GM23248 (cell line): ENCODE data around the gene CAPN8.

Experiments
- EZH2 ChIP-seq: fragments of 200-600 bp; sonication (generic); IDR thresholded peaks from 2 replicates; pipeline ENCODE4 v1.6.1; 2018; ENCODE audit warnings: antibody characterized with exemption, mild to moderate bottlenecking; ENCODE audit not compliant: insufficient read depth, poor library complexity, severe bottlenecking
- EZH2phosphoT487 ChIP-seq: fragments of 200-600 bp; sonication (generic); IDR thresholded peaks from 2 replicates; pipeline ENCODE4 v1.6.1; 2018; ENCODE audit warnings: antibody characterized with exemption, moderate library complexity, mild to moderate bottlenecking, low read depth; ENCODE audit not compliant: insufficient read depth

GRCh38 chr1:223653431-223653830 lies 12.1 kb downstream of the CAPN8 start:
- no peak for TF ChIP-seq EZH2
- TF ChIP-seq EZH2phosphoT487: no peak
